GM21717 (cell line): ENCODE results near the gene CALY.
"Not testable (repeated sequence)": the region's sequence is repeated elsewhere in the genome, so short reads cannot be mapped to it uniquely, and the experiment has no call there.

Source experiments
- ATAC-seq: cut with Tn5 transposase; IDR thresholded peaks from one replicate; pipeline ENCODE4 v1.9.1; 2021; ENCODE audit warnings: mild to moderate bottlenecking, moderate library complexity; ENCODE audit not compliant: unreplicated experiment

CALY gene

GRCh38 chr10:133336577-133337369 is at the start of gene CALY:
Gene CALY (minus strand): TSS chr10:133336896. CDS start chr10:133328989, 7,907 bp downstream.
- no peak for ATAC-seq

- no peak for ATAC-seq
Measured at GRCh38 chr10:133385214-133385613, 48.5 kb upstream of the CALY start.

GRCh38 chr10:133384071-133384470 is 47.4 kb upstream of the CALY start:
- ATAC-seq: no peak

- ATAC-seq: no peak
Measured at GRCh38 chr10:133383551-133383950, 46.9 kb upstream of the CALY start.

GRCh38 chr10:133381036-133381435 is 44.3 kb upstream of the CALY start:
- no peak for ATAC-seq

- ATAC-seq: peak; percentile 4
Measured at GRCh38 chr10:133379801-133380666, 43.3 kb upstream of the CALY start.

GRCh38 chr10:133379152-133379800 is 42.6 kb upstream of the CALY start, which contains the start of gene PAOX:
Gene PAOX (plus strand): TSS chr10:133379262. CDS start chr10:133379317, 55 bp downstream.
- peak; percentile 57 for ATAC-seq

- peak; percentile 35 for ATAC-seq
Measured at GRCh38 chr10:133378251-133379096, 41.8 kb upstream of the CALY start.

GRCh38 chr10:133377818-133378250 is 41.1 kb upstream of the CALY start:
- no peak for ATAC-seq

- ATAC-seq: no peak
Measured at GRCh38 chr10:133377025-133377817, 40.5 kb upstream of the CALY start.

GRCh38 chr10:133376183-133376582 is 39.5 kb upstream of the CALY start:
- not testable (repeated sequence) for ATAC-seq

- no peak for ATAC-seq
Measured at GRCh38 chr10:133375357-133376115, 38.8 kb upstream of the CALY start.

GRCh38 chr10:133373174-133374090 is 36.7 kb upstream of the CALY start, which contains the start of gene ECHS1:
Gene ECHS1 (minus strand): TSS chr10:133373354. CDS start chr10:133373333, 21 bp downstream.
- peak; percentile 89 for ATAC-seq

- ATAC-seq: no peak
Measured at GRCh38 chr10:133372507-133372906, 35.8 kb upstream of the CALY start.

- no peak for ATAC-seq
Measured at GRCh38 chr10:133370030-133370786, 33.5 kb upstream of the CALY start.

GRCh38 chr10:133368153-133368552 is 31.5 kb upstream of the CALY start:
- ATAC-seq: no peak

- not testable (repeated sequence) for ATAC-seq
Measured at GRCh38 chr10:133367461-133367860, 30.8 kb upstream of the CALY start.
